ENCODE data around the gene NPBWR2. TPM values are rescaled to one million over a fixed set of nuclear protein-coding genes. Genes with fewer than 3 reads are reported as not detected.
A peak's percentile ranks its signal among the peaks of the same experiment; 100 is the strongest.

The NPBWR2 gene
- total and polyA plus RNA-seq, 2 donors (not counting 1 experiment from before 2014, with no cell fraction given) = not detected

GRCh38 chr20:64079273-64080012 is 27.9 kb downstream of the NPBWR2 start, which contains the start of gene RGS19:
Gene RGS19 (minus strand): TSS chr20:64079518. CDS start chr20:64076886, 2,632 bp downstream.
- no peak for TF ChIP-seq CTCF (conservative IDR thresholded peaks at IDR 0.05 in 1 of 2, IDR thresholded peaks at IDR 0.05 in 1 of 2; ENCODE audit: low read depth in 1 of 2, low read length in 2 of 2)
- no peak for TF ChIP-seq EZH2 (IDR thresholded peaks at IDR 0.05; ENCODE audit: low read length, missing control alignments)
- Histone ChIP-seq H3K4me3 (replicated peaks in 1 of 4; ENCODE audit: control extremely low read depth in 1 of 4, insufficient read depth in 1 of 4, low read depth in 3 of 4, low read length in 4 of 4) (peak within 1 kb of the TSS; percentile 58 to 89 (median 76)), H2AFZ (ENCODE audit: low read length) (peak within 1 kb of the TSS; percentile 49), H3K9me3 (ENCODE audit: control insufficient read depth, insufficient read depth, low read depth, low read length) (no peaks in the 10 kb centered on the region), H3K27ac (ENCODE audit: insufficient read depth, low read length) (peak within 1 kb of the TSS; percentile 14), H3K36me3 (ENCODE audit: control insufficient read depth, insufficient read depth, low read length) (no peaks in the 10 kb centered on the region), H3K4me1 (ENCODE audit: control insufficient read depth, extremely low read depth, insufficient read depth, low read length) (peaks cover 10% of the 10 kb centered on the region), H3K9ac (ENCODE audit: insufficient read depth, low read length) (peak within 1 kb of the TSS; percentile 55), H4K20me1 (ENCODE audit: control insufficient read depth, extremely low read depth, insufficient read depth, low read length) (no peaks in the 10 kb centered on the region), H3K27me3 (ENCODE audit: control insufficient read depth, insufficient read depth, low read length) (peaks cover 8% of the 10 kb centered on the region), H3K79me2 (ENCODE audit: control insufficient read depth, insufficient read depth, low read length) (no peaks in the 10 kb centered on the region), H3K4me2 (ENCODE audit: extremely low read depth, insufficient read depth, low read length) (peak within 1 kb of the TSS; percentile 87)
- DNase-seq (ENCODE audit: low read depth in 2 of 2) = peak; percentile 44 to 67

- peaks cover 10% of the 10 kb centered on the region for H3K4me1 ChIP-seq (ENCODE audit: control insufficient read depth, extremely low read depth, insufficient read depth, low read length)
- H3K9me3 ChIP-seq (ENCODE audit: control insufficient read depth, insufficient read depth, low read depth, low read length) = no peaks in the 10 kb centered on the region
- peaks cover 4% of the 10 kb centered on the region for H3K27me3 ChIP-seq (ENCODE audit: control insufficient read depth, insufficient read depth, low read length)
- peak overlapping the region; percentile 87 for H3K4me2 ChIP-seq (ENCODE audit: extremely low read depth, insufficient read depth, low read length)
- H4K20me1 ChIP-seq (ENCODE audit: control insufficient read depth, extremely low read depth, insufficient read depth, low read length) = no peaks in the 10 kb centered on the region
- TF ChIP-seq CTCF (conservative IDR thresholded peaks at IDR 0.05 in 1 of 2, IDR thresholded peaks at IDR 0.05 in 1 of 2; ENCODE audit: low read depth in 1 of 2, low read length in 2 of 2) (no peak), EZH2 (IDR thresholded peaks at IDR 0.05; ENCODE audit: low read length, missing control alignments) (no peak)
- peak overlapping the region; percentile 58 to 89 (median 76) for H3K4me3 ChIP-seq (replicated peaks in 1 of 4; ENCODE audit: control extremely low read depth in 1 of 4, insufficient read depth in 1 of 4, low read depth in 3 of 4, low read length in 4 of 4)
- H3K36me3 ChIP-seq (ENCODE audit: control insufficient read depth, insufficient read depth, low read length) = no peaks in the 10 kb centered on the region
- no peaks in the 10 kb centered on the region for H3K79me2 ChIP-seq (ENCODE audit: control insufficient read depth, insufficient read depth, low read length)
- DNase-seq (ENCODE audit: low read depth in 2 of 2) = no peak
- no peak overlapping the region for H2AFZ ChIP-seq (ENCODE audit: low read length)
- peak overlapping the region; percentile 55 for H3K9ac ChIP-seq (ENCODE audit: insufficient read depth, low read length)
- no peak overlapping the region for H3K27ac ChIP-seq (ENCODE audit: insufficient read depth, low read length)
These were observed 28.5 kb downstream of the NPBWR2 start for GRCh38 chr20:64078934-64079272.

GRCh38 chr20:64077876-64078551 is 29.4 kb downstream of the NPBWR2 start:
- peaks cover 3% of the 10 kb centered on the region for H3K27me3 ChIP-seq (ENCODE audit: control insufficient read depth, insufficient read depth, low read length)
- no peaks in the 10 kb centered on the region for H3K9me3 ChIP-seq (ENCODE audit: control insufficient read depth, insufficient read depth, low read depth, low read length)
- peaks cover 1% of the 10 kb centered on the region for H3K36me3 ChIP-seq (ENCODE audit: control insufficient read depth, insufficient read depth, low read length)
- no peak for DNase-seq (ENCODE audit: low read depth in 2 of 2)
- peak overlapping the region; percentile 64 for H3K4me2 ChIP-seq (ENCODE audit: extremely low read depth, insufficient read depth, low read length)
- H3K79me2 ChIP-seq (ENCODE audit: control insufficient read depth, insufficient read depth, low read length) = no peaks in the 10 kb centered on the region
- peaks cover 8% of the 10 kb centered on the region for H3K4me1 ChIP-seq (ENCODE audit: control insufficient read depth, extremely low read depth, insufficient read depth, low read length)
- TF ChIP-seq CTCF (conservative IDR thresholded peaks at IDR 0.05 in 1 of 2, IDR thresholded peaks at IDR 0.05 in 1 of 2; ENCODE audit: low read depth in 1 of 2, low read length in 2 of 2) = no peak
- no peak for TF ChIP-seq EZH2 (IDR thresholded peaks at IDR 0.05; ENCODE audit: low read length, missing control alignments)
- H4K20me1 ChIP-seq (ENCODE audit: control insufficient read depth, extremely low read depth, insufficient read depth, low read length) = no peaks in the 10 kb centered on the region
- no peak overlapping the region for H3K27ac ChIP-seq (ENCODE audit: insufficient read depth, low read length)
- H3K4me3 ChIP-seq (replicated peaks in 1 of 4; ENCODE audit: control extremely low read depth in 1 of 4, insufficient read depth in 1 of 4, low read depth in 3 of 4, low read length in 4 of 4) = peak overlapping the region in 2 of 4 experiments; percentile 82 to 89
- H3K9ac ChIP-seq (ENCODE audit: insufficient read depth, low read length) = no peak overlapping the region
- H2AFZ ChIP-seq (ENCODE audit: low read length) = no peak overlapping the region
